ENCODE data around the gene CAMTA1. TPM values are rescaled to one million over a fixed set of nuclear protein-coding genes. Genes with fewer than 3 reads are reported as not detected.

The CAMTA1 gene
- total RNA-seq, 1 experiment from 2014 or later = 69.5 TPM

- no peaks in the 10 kb centered on the region for H3K36me3 ChIP-seq (ENCODE audit: control insufficient read depth in 1 of 2, insufficient read depth in 2 of 2, low read length in 2 of 2)
- no peaks in the 10 kb centered on the region for H4K20me1 ChIP-seq (ENCODE audit: insufficient read depth)
- no peak overlapping the region for H3K4me3 ChIP-seq (replicated peaks in 1 of 2; ENCODE audit: low read depth in 1 of 2, low read length in 2 of 2)
- H3K27me3 ChIP-seq (ENCODE audit: insufficient read depth, low read length) = no peaks in the 10 kb centered on the region
- CTCF ChIA-PET = no interaction called here
- POLR2A ChIA-PET = interaction anchor here (0.7 kb wide), 1 partner anchor 617 kb away, joined by 3 read pairs; no protein-coding TSS in a partner anchor
- H3K79me2 ChIP-seq (ENCODE audit: insufficient read depth, low read length) = no peaks in the 10 kb centered on the region
- no peak overlapping the region for H3K4me2 ChIP-seq (ENCODE audit: low read length)
- no TSS peak for BruUV-seq (replicated peaks)
- ATAC-seq (no peak), DNase-seq (ENCODE audit: low read depth, low spot score) (no peak)
- peaks cover 0 to 9% of the 10 kb centered on the region in 2 experiments; a peak in 1 of 4 replicates for H3K9me3 ChIP-seq (ENCODE audit: control insufficient read depth in 1 of 2, insufficient read depth in 1 of 2, low read depth in 1 of 2, low read length in 2 of 2)
- intact Hi-C loops (cut with micrococcal nuclease) = no loop called here
- RAD21 ChIA-PET (ENCODE audit: low non-redundant PET in 1 of 2, low total read pairs in 2 of 2, uncharacterized antibody in 2 of 2, unreplicated experiment in 2 of 2) = no interaction called here
- no peak overlapping the region for H3K27ac ChIP-seq (ENCODE audit: low read depth, low read length)
- H3K9me2 ChIP-seq (ENCODE audit: insufficient read depth) = no peaks in the 10 kb centered on the region
- no peak overlapping the region for H2AFZ ChIP-seq (ENCODE audit: low read depth, low read length, poor library complexity, severe bottlenecking)
- no peaks in the 10 kb centered on the region for H3K4me1 ChIP-seq (ENCODE audit: control insufficient read depth in 1 of 2, insufficient read depth in 2 of 2, low read length in 2 of 2)
- no peak overlapping the region for H3K9ac ChIP-seq (ENCODE audit: low read length)
- TF ChIP-seq FOSL1 (IDR thresholded peaks at IDR 0.05; ENCODE audit: low read depth) (no peak), YY1 (IDR thresholded peaks at IDR 0.05; ENCODE audit: extremely low read depth, insufficient replicate concordance, low read depth, low read length) (no peak), CBX3 (IDR thresholded peaks at IDR 0.05; ENCODE audit: low read depth) (no peak), POLR2A (IDR thresholded peaks at IDR 0.05; ENCODE audit: borderline replicate concordance, extremely low read depth, insufficient read depth, insufficient read length) (no peak), EGR1 (IDR thresholded peaks at IDR 0.05; ENCODE audit: low read depth) (no peak), REST (IDR thresholded peaks at IDR 0.05; ENCODE audit: low read depth) (no peak), RAD21 (IDR thresholded peaks at IDR 0.05; ENCODE audit: low read depth) (no peak), SRF (IDR thresholded peaks at IDR 0.05; ENCODE audit: low read depth) (no peak), CEBPB (IDR thresholded peaks at IDR 0.05; ENCODE audit: low read depth) (no peak), ZFX (IDR thresholded peaks at IDR 0.05) (no peak), SP1 (IDR thresholded peaks at IDR 0.05; ENCODE audit: low read depth) (no peak), TCF7L2 (IDR thresholded peaks at IDR 0.05; ENCODE audit: borderline replicate concordance, extremely low read depth, insufficient read depth, insufficient read length) (no peak), POLR2AphosphoS5 (IDR thresholded peaks at IDR 0.05; ENCODE audit: low read depth, low read length) (no peak), ELF1 (IDR thresholded peaks at IDR 0.05; ENCODE audit: borderline replicate concordance, low read depth) (no peak), ZBTB33 (IDR thresholded peaks at IDR 0.05; ENCODE audit: extremely low read depth, insufficient replicate concordance, low read length) (no peak), CTCF (IDR thresholded peaks at IDR 0.05 in 2 of 3, conservative IDR thresholded peaks at IDR 0.05 in 1 of 3; ENCODE audit: borderline replicate concordance in 1 of 3, insufficient read depth in 1 of 3, low read depth in 2 of 3, low read length in 2 of 3) (no peak), MAX (IDR thresholded peaks at IDR 0.05) (no peak), ATF3 (IDR thresholded peaks at IDR 0.05) (no peak)
Observed at GRCh38 chr1:7329868-7330615, 544.8 kb downstream of the CAMTA1 start.

Data from HCT116 (cell line).